Activated gamma-delta T cell (primary cell): ENCODE data around the gene GPR6.

ENCODE experiments used
- DNase-seq: peaks from one replicate; lab custom pipeline; 2025; lab: John Stamatoyannopoulos, UW

The GPR6 gene

GRCh38 chr6:109999740-110000139 is 21.6 kb downstream of the GPR6 start:
- DNase-seq, result no peak

GRCh38 chr6:110002676-110003075 is 24.6 kb downstream of the GPR6 start:
- DNase-seq, result no peak

GRCh38 chr6:110013386-110013785 is 35.3 kb downstream of the GPR6 start:
- DNase-seq, result no peak

GRCh38 chr6:110015206-110015605 is 37.1 kb downstream of the GPR6 start:
- no peak for DNase-seq

GRCh38 chr6:110017306-110017705 is 39.2 kb downstream of the GPR6 start:
- DNase-seq, result no peak

GRCh38 chr6:110017946-110018345 is 39.8 kb downstream of the GPR6 start:
- no peak for DNase-seq

GRCh38 chr6:110018486-110018885 is 40.4 kb downstream of the GPR6 start:
- DNase-seq, result no peak

- no peak for DNase-seq
Observed at GRCh38 chr6:110020888-110021287, 42.8 kb downstream of the GPR6 start.

- DNase-seq, result no peak
Observed at GRCh38 chr6:110029144-110029543, 51.0 kb downstream of the GPR6 start.
